A673 (cell line): ENCODE measurements around the gene CCDC78. TPM values are rescaled to one million over a fixed set of nuclear protein-coding genes. Genes with fewer than 3 reads are reported as not detected.

ENCODE experiments used
- Bru-seq: library from RNA; stranded (reverse); fragments of 400-500 nt; gene quantifications from one replicate; lab custom pipeline; 2021; lab: Mats Ljungman, UMichigan
- BruChase-seq, 2 experiments: library from RNA; stranded (reverse); fragments of 400-500 nt; gene quantifications; one replicate each; lab custom pipeline; 2021; lab: Mats Ljungman, UMichigan
- BruUV-seq: library from RNA; stranded (reverse); fragments of 400-500 nt; replicated peaks from 2 replicates; lab custom pipeline; 2021; lab: Mats Ljungman, UMichigan
- CTCF ChIA-PET: fragments of 300-600 bp; sonication (Branson Sonifier 250); formaldehyde crosslinking; loops from one replicate; lab custom pipeline; 2022; ENCODE audit warnings: antibody characterized with exemption; lab: Charles Lee
- POLR2A ChIA-PET: fragments of 300-600 bp; sonication (Branson Sonifier 250); formaldehyde crosslinking; loops from one replicate; lab custom pipeline; 2022; ENCODE audit warnings: antibody characterized with exemption; ENCODE audit not compliant: low non-redundant PET; lab: Charles Lee
- DNase-seq: peaks from one replicate; pipeline ENCODE4 v3.0.0-alpha.2; 2015; ENCODE audit warnings: low spot score
- H3K27ac ChIP-seq: fragments of 200-600 bp; sonication (generic); 2 replicates; pipeline ENCODE4 v1.5.1; 2016; ENCODE audit warnings: mixed run types, low read depth, mild to moderate bottlenecking, mixed read lengths, antibody characterized with exemption, low read length; ENCODE audit not compliant: poor library complexity, severe bottlenecking
- H3K27me3 ChIP-seq: fragments of 200-600 bp; sonication (generic); replicated peaks from 2 replicates; pipeline ENCODE4 v1.6.1; 2017; ENCODE audit warnings: mixed run types, low read depth, mild to moderate bottlenecking, mixed read lengths, antibody characterized with exemption, low read length; ENCODE audit not compliant: insufficient read depth, poor library complexity
- H3K36me3 ChIP-seq: fragments of 200-600 bp; sonication (generic); 2 replicates; pipeline ENCODE4 v1.6.1; 2016; ENCODE audit warnings: mixed run types, mild to moderate bottlenecking, mixed read lengths, antibody characterized with exemption, low read length; ENCODE audit not compliant: insufficient read depth, poor library complexity, severe bottlenecking
- H3K4me1 ChIP-seq: fragments of 200-600 bp; sonication (generic); 2 replicates; pipeline ENCODE4 v1.6.1; 2017; ENCODE audit warnings: mixed run types, mild to moderate bottlenecking, mixed read lengths, antibody characterized with exemption, low read length; ENCODE audit not compliant: insufficient read depth, poor library complexity, severe bottlenecking
- H3K4me3 ChIP-seq: fragments of 200-600 bp; sonication (generic); 2 replicates; pipeline ENCODE4 v1.5.1; 2016; ENCODE audit warnings: low read depth, mixed run types, mild to moderate bottlenecking, mixed read lengths, low read length; ENCODE audit not compliant: poor library complexity, severe bottlenecking
- H3K9me3 ChIP-seq: fragments of 200-600 bp; sonication (generic); 2 replicates; pipeline ENCODE4 v1.6.1; 2016; ENCODE audit warnings: mixed run types, low read depth, mild to moderate bottlenecking, mixed read lengths, antibody characterized with exemption, low read length; ENCODE audit not compliant: poor library complexity, severe bottlenecking
- EZH2 ChIP-seq: fragments of 200-600 bp; sonication (generic); IDR thresholded peaks from 2 replicates; pipeline ENCODE4 v1.6.1; 2017; ENCODE audit warnings: borderline replicate concordance, low read depth, mild to moderate bottlenecking, mixed read lengths, antibody characterized with exemption, low read length; ENCODE audit not compliant: poor library complexity, severe bottlenecking
- intact Hi-C: fragments of 100-400 bp; cut with micrococcal nuclease; formaldehyde crosslinking; loops from one replicate; pipeline ENCODE4 v1.10.0; 2022; ENCODE audit not compliant: unreplicated experiment
- long read RNA-seq: library from polyadenylated mRNA; stranded (forward); transcript quantifications from one replicate; pipeline ENCODE4 v2.0.0, GENCODE V29; 2022
- total RNA-seq: library from RNA; stranded (reverse); gene quantifications from 2 replicates; pipeline ENCODE4 v1.2.3, GENCODE V29; 2021
- TF ChIP-seq, protein P1 (sequence below): fragments of 300-800, 200-600 bp; sonication (generic); conservative IDR thresholded peaks from 2 replicates; pipeline ENCODE4 v1.5.1; 2017; ENCODE audit warnings: low read depth, mild to moderate bottlenecking, antibody characterized with exemption, low read length, moderate library complexity, mixed read lengths

Gene CCDC78
- total RNA-seq, result 0.28 and 1.4 TPM in 2 replicates
- not detected for Bru-seq, nascent RNA
- percentile 19 among the genes with signal in this experiment for BruChase-seq, experiment 1, labeled RNA remaining after a 2-hour chase
- BruChase-seq, experiment 2, labeled RNA remaining after a 6-hour chase, result percentile 13 among the genes with signal in this experiment
- long read RNA-seq, result 0 reads

DNA sequence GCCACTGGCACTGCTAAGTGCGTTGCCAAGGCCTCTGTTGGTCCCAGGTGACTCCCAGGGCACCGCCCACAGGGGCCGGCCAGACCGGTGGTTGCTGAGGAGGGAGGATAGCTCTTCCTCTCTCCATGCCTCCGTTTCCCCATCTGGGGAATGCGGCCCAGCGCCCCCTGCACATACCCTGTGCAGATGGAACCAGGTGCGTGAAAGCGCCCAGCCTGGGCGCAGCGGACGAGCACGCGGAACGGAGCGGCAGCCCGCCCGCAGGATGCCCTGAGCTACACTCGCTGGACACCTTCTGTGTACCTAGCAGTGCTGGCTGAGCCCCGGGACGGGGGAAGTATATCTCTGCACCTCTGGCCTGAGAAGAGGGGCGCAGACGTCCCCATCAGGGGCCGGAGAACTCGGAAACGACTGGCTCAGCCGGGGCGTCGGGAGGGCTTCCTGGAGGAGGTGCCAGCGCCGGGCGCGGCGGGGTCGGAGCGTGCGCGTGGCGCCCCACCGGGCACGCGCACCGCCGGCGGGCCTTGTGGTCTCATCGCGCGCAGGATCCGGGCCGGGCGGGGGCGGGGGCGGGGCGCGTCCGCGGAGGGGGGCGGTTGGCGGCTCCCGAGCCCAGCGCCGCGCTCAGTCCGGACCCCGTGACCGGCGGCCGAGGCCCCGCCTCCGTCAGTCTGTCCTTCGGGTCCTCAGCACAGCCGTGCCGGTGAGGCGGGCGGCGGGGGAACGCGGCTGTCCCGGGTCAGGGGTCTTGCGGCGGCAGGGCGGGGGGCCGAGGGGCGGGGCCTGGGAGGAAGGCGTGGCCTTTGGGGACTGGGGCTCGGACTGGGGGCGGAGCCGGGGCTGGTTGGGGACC lies at the start of gene CCDC78, which contains the start of gene HAGHL:
TSS of gene CCDC78 (minus strand) at position 6 of the 853 bp plus-strand sequence. CDS start 76 bp downstream, outside the sequence.
TSS of gene HAGHL (plus strand) at position 669 of the 853 bp plus-strand sequence. CDS start 404 bp downstream, outside the sequence.
- peaks cover 10% of the 10 kb centered on the region for H3K4me1 ChIP-seq
- intact Hi-C loops, result no loop called here
- BruUV-seq, result no TSS peak
- CTCF ChIA-PET, result interaction anchor here (0.6 kb wide), 1 partner anchor 73 kb away, joined by 3 read pairs; no protein-coding TSS in a partner anchor
- POLR2A ChIA-PET, result no interaction called here
- no peaks in the 10 kb centered on the region for H3K27me3 ChIP-seq
- no peaks in the 10 kb centered on the region for H3K36me3 ChIP-seq
- no peak within 1 kb of the TSS for H3K27ac ChIP-seq
- DNase-seq, result peak; percentile 53
- peak within 1 kb of the TSS; percentile 52 for H3K4me3 ChIP-seq
- no peaks in the 10 kb centered on the region for H3K9me3 ChIP-seq
- no peak for TF ChIP-seq EZH2
- TF ChIP-seq, protein P1, sequence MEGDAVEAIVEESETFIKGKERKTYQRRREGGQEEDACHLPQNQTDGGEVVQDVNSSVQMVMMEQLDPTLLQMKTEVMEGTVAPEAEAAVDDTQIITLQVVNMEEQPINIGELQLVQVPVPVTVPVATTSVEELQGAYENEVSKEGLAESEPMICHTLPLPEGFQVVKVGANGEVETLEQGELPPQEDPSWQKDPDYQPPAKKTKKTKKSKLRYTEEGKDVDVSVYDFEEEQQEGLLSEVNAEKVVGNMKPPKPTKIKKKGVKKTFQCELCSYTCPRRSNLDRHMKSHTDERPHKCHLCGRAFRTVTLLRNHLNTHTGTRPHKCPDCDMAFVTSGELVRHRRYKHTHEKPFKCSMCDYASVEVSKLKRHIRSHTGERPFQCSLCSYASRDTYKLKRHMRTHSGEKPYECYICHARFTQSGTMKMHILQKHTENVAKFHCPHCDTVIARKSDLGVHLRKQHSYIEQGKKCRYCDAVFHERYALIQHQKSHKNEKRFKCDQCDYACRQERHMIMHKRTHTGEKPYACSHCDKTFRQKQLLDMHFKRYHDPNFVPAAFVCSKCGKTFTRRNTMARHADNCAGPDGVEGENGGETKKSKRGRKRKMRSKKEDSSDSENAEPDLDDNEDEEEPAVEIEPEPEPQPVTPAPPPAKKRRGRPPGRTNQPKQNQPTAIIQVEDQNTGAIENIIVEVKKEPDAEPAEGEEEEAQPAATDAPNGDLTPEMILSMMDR, result no peak

DNA sequence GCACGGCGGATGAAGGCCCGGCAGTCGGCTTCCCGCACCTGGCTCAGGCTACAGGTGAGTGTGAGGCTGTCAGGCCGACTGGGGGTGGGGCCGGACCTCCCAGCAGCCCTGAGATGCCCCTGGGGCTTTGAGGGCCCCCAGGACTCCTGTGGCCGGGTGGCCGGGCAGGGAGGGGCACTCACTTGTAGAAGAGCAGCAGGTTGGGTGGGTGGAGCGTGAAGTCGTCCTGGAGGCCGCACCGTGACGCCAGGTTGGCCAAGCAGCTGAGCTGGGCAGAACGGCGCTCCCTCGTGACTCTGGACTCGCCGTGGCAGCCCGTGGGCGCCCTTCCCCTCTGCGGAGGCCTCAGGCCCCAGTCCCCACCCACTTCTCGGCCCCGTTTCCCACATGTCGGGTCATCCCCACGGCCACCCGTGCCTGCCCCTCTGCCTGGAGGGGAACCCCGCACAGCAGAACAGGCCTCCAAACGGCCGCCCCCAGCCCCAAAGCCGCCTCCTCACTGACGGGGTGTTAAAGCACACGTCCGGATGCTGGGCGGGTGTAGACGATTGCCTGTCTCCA lies 49.1 kb upstream of the CCDC78 start:
- TF ChIP-seq, protein P1, result no peak
- TF ChIP-seq EZH2, result no peak
- no peaks in the 10 kb centered on the region for H3K4me1 ChIP-seq
- intact Hi-C loops, result no loop called here
- H3K36me3 ChIP-seq, result no peaks in the 10 kb centered on the region
- ChIA-PET CTCF (no interaction called here), POLR2A (no interaction called here)
- no peaks in the 10 kb centered on the region for H3K9me3 ChIP-seq
- DNase-seq, result no peak
- no peak overlapping the region for H3K27ac ChIP-seq
- no TSS peak for BruUV-seq
- no peaks in the 10 kb centered on the region for H3K27me3 ChIP-seq
- H3K4me3 ChIP-seq, result no peak overlapping the region

DNA sequence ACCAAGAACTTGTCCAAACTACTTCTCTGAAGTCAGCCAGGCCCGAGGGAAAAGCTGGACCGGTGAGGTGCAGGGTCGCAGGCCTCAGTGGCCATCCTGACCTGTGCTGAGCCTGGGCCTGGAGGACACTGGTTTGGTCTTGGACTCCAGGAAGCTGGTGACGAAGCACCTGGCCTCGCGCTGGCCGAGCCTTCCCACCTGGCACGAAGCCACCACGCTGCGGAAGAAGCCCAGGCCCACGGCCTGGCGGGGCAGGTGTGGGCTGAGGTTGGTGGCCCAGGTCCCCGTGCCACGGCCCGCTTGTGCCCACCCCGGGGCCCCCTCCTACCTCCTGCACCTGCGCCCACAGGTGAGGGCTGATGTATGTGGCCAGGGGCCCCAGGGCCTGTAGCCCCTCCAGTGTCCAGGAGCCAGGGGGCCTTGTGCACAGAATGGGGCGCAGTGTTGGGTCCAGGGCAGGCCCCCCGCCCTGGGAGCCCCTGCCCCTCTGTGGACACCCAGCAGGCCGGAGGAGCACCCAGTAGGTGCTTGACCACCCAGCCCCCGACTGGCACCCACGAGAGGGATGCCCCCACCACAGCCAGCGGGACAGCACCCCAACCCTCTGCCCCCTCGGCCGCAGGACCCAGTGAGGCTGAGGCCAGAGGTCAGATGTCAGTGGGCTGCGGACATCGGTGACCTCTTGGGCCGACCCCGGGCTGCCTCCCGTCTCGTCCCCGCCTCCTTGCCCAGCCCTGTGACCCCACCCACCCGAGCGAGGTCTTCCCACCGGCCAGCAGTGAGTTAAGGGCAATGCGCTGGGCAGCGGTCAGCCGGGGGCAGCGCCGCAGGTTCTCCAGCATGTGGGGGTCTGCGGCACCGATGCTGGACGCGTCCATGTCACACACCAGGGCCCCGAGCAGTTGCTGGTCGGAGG lies 48.1 kb upstream of the CCDC78 start:
- no peak overlapping the region for H3K27ac ChIP-seq
- no peak for DNase-seq
- no peaks in the 10 kb centered on the region for H3K9me3 ChIP-seq
- no peaks in the 10 kb centered on the region for H3K27me3 ChIP-seq
- no peak for TF ChIP-seq EZH2
- TF ChIP-seq, protein P1, result no peak
- no peak overlapping the region for H3K4me3 ChIP-seq
- ChIA-PET CTCF (no interaction called here), POLR2A (no interaction called here)
- H3K36me3 ChIP-seq, result no peaks in the 10 kb centered on the region
- no peaks in the 10 kb centered on the region for H3K4me1 ChIP-seq
- no TSS peak for BruUV-seq
- intact Hi-C loops, result no loop called here
